ENCODE results near the gene SLC9A5. TPM values are rescaled to one million over a fixed set of nuclear protein-coding genes. Genes with fewer than 3 reads are reported as not detected.

The SLC9A5 gene
- polyA plus RNA-seq, 3 donors, result 1.0 TPM; not detected in 2

GRCh38 chr16:67245674-67246080, 3.1 kb upstream of the SLC9A5 start:
- H3K9me3 Mint-ChIP-seq, result peaks cover 0 to 9% (median 4%) of the 10 kb centered on the region in 7 donors
- no peak for DNase-seq
- 18% methylated on average over 5 of the region's 8 CpGs for WGBS (ENCODE audit: insufficient coverage)
- peak overlapping the region; percentile 92 for H3K4me3 Mint-ChIP-seq
- Histone ChIP-seq H4K20me1 (ENCODE audit: insufficient read depth, low read length) (peaks cover 20% of the 10 kb centered on the region), H3K27me3 (ENCODE audit: control insufficient read depth in 2 of 2, insufficient read depth in 2 of 2, low read length in 2 of 2) (peaks cover 23 to 27% of the 10 kb centered on the region in 2 donors), H3K79me2 (ENCODE audit: insufficient read depth, low read length) (peaks cover 49% of the 10 kb centered on the region), H3K9me3 (replicated peaks in 1 of 2; ENCODE audit: control insufficient read depth in 1 of 2, insufficient read depth in 1 of 2, low read length in 2 of 2) (no peaks in the 10 kb centered on the region), H3K4me1 (ENCODE audit: control insufficient read depth in 1 of 2, insufficient read depth in 2 of 2, low read length in 2 of 2) (peaks cover 68 to 75% of the 10 kb centered on the region in 2 donors), H3K9ac (ENCODE audit: insufficient read depth, low read length, poor library complexity, severe bottlenecking) (peak overlapping the region; percentile 85), H3K36me3 (replicated peaks in 1 of 2; ENCODE audit: control insufficient read depth in 1 of 2, insufficient read depth in 2 of 2, low read length in 2 of 2) (peaks cover 0 to 6% of the 10 kb centered on the region in 2 donors), H3K4me2 (replicated peaks; ENCODE audit: extremely low read depth, low read length, poor library complexity, severe bottlenecking) (peak overlapping the region; percentile 87), H2AFZ (ENCODE audit: insufficient read depth, low read depth, low read length, poor library complexity, severe bottlenecking) (peak overlapping the region; percentile 76), H3K4me3 (replicated peaks in 1 of 3; ENCODE audit: low read depth in 2 of 3, low read length in 3 of 3) (peak overlapping the region; percentile 71 to 97 (median 74)), H3K27ac (ENCODE audit: low read depth in 1 of 2, low read length in 2 of 2) (peak overlapping the region; percentile 84 to 100)
- intact Hi-C loops (cut with micrococcal nuclease), result loop anchor here (1.0 to 10.0 kb wide), 6 partner anchors 19 to 551 kb away; partner anchors contain the start of genes E2F4 (in 2 of the 2), CMTM4 (in 1 of the 2), CTCF (in 1 of the 2) and TMEM208 (in 1 of the 2)
- H3K27me3 Mint-ChIP-seq (ENCODE audit: low read depth in 3 of 3), result peaks cover 22 to 32% (median 27%) of the 10 kb centered on the region in 3 donors
- H3K4me1 Mint-ChIP-seq, result peaks cover 67% of the 10 kb centered on the region
- H3K27ac Mint-ChIP-seq, result peak overlapping the region; percentile 99 to 100 (median 99)
- peaks cover 12 to 17% of the 10 kb centered on the region in 2 donors for H3K36me3 Mint-ChIP-seq
- TF ChIP-seq CTCF (IDR thresholded peaks at IDR 0.05), result no peak

- peaks cover 22 to 37% (median 29%) of the 10 kb centered on the region in 3 donors for H3K27me3 Mint-ChIP-seq (ENCODE audit: low read depth in 3 of 3)
- H3K4me2 ChIP-seq (replicated peaks; ENCODE audit: extremely low read depth, low read length, poor library complexity, severe bottlenecking), result peak overlapping the region; percentile 87
- H3K4me1 ChIP-seq (ENCODE audit: control insufficient read depth in 1 of 2, insufficient read depth in 2 of 2, low read length in 2 of 2), result peaks cover 66 to 73% of the 10 kb centered on the region in 2 donors
- H3K4me3 Mint-ChIP-seq, result peak overlapping the region; percentile 92
- peaks cover 16% of the 10 kb centered on the region for H4K20me1 ChIP-seq (ENCODE audit: insufficient read depth, low read length)
- H3K9ac ChIP-seq (ENCODE audit: insufficient read depth, low read length, poor library complexity, severe bottlenecking), result peak overlapping the region; percentile 85
- H3K36me3 ChIP-seq (replicated peaks in 1 of 2; ENCODE audit: control insufficient read depth in 1 of 2, insufficient read depth in 2 of 2, low read length in 2 of 2), result peaks cover 0 to 6% of the 10 kb centered on the region in 2 donors
- peaks cover 0 to 9% (median 4%) of the 10 kb centered on the region in 7 donors for H3K9me3 Mint-ChIP-seq
- peaks cover 11 to 16% of the 10 kb centered on the region in 2 donors for H3K36me3 Mint-ChIP-seq
- peaks cover 65% of the 10 kb centered on the region for H3K4me1 Mint-ChIP-seq
- H3K9me3 ChIP-seq (replicated peaks in 1 of 2; ENCODE audit: control insufficient read depth in 1 of 2, insufficient read depth in 1 of 2, low read length in 2 of 2), result no peaks in the 10 kb centered on the region
- peaks cover 45% of the 10 kb centered on the region for H3K79me2 ChIP-seq (ENCODE audit: insufficient read depth, low read length)
- H3K27me3 ChIP-seq (ENCODE audit: control insufficient read depth in 2 of 2, insufficient read depth in 2 of 2, low read length in 2 of 2), result peaks cover 24 to 32% of the 10 kb centered on the region in 2 donors
- intact Hi-C loops (cut with micrococcal nuclease), result loop anchor here (1.0 to 10.0 kb wide), 6 partner anchors 19 to 551 kb away; partner anchors contain the start of genes E2F4 (in 2 of the 2), CMTM4 (in 1 of the 2), CTCF (in 1 of the 2) and TMEM208 (in 1 of the 2)
- TF ChIP-seq CTCF (IDR thresholded peaks at IDR 0.05), result peak; percentile 20
- H3K27ac ChIP-seq (ENCODE audit: low read depth in 1 of 2, low read length in 2 of 2), result peak overlapping the region; percentile 84 to 100
- H2AFZ ChIP-seq (ENCODE audit: insufficient read depth, low read depth, low read length, poor library complexity, severe bottlenecking), result peak overlapping the region; percentile 76
- DNase-seq, result peak; percentile 64 to 85 (median 78)
- under 1% methylated on average over 34 of the region's 48 CpGs for WGBS (ENCODE audit: insufficient coverage)
- peak overlapping the region; percentile 71 to 97 (median 74) for H3K4me3 ChIP-seq (replicated peaks in 1 of 3; ENCODE audit: low read depth in 2 of 3, low read length in 3 of 3)
- peak overlapping the region; percentile 99 to 100 (median 99) for H3K27ac Mint-ChIP-seq
Observed at GRCh38 chr16:67246081-67246755, 2.6 kb upstream of the SLC9A5 start.
